Fibroblast of pulmonary artery (primary cell): ENCODE results near the gene NKAIN4.

ENCODE experiments used
- DNase-seq: peaks from one replicate; pipeline ENCODE4 v3.0.0-alpha.2; 2010; ENCODE audit warnings: low read depth
- H3K4me3 ChIP-seq: replicated peaks from 2 replicates; pipeline ENCODE4 v1.5.1; 2011; ENCODE audit warnings: low read depth, mild to moderate bottlenecking, control low read depth, low read length, moderate library complexity
- CTCF ChIP-seq: IDR thresholded peaks from 2 replicates; pipeline ENCODE4 v1.5.1; 2011; ENCODE audit warnings: mild to moderate bottlenecking, control low read depth, low read length, inconsistent platforms; ENCODE audit errors: missing control alignments

Gene NKAIN4

GRCh38 chr20:63264519-63264918 is 10.3 kb upstream of the NKAIN4 start:
- TF ChIP-seq CTCF: no peak
- H3K4me3 ChIP-seq: no peak overlapping the region
- no peak for DNase-seq

- DNase-seq: no peak
- TF ChIP-seq CTCF: no peak
- no peak overlapping the region for H3K4me3 ChIP-seq
Observed at GRCh38 chr20:63264000-63264399, 9.7 kb upstream of the NKAIN4 start.

GRCh38 chr20:63262836-63263235 is 8.6 kb upstream of the NKAIN4 start:
- TF ChIP-seq CTCF: no peak
- H3K4me3 ChIP-seq: no peak overlapping the region
- DNase-seq: no peak

GRCh38 chr20:63261795-63262528 is 7.7 kb upstream of the NKAIN4 start:
- no peak for TF ChIP-seq CTCF
- H3K4me3 ChIP-seq: no peak overlapping the region
- DNase-seq: no peak

- DNase-seq: no peak
- no peak overlapping the region for H3K4me3 ChIP-seq
- no peak for TF ChIP-seq CTCF
Observed at GRCh38 chr20:63261060-63261794, 7.0 kb upstream of the NKAIN4 start.

- no peak overlapping the region for H3K4me3 ChIP-seq
- DNase-seq: no peak
- no peak for TF ChIP-seq CTCF
Observed at GRCh38 chr20:63260521-63260920, 6.3 kb upstream of the NKAIN4 start.
